ENCODE data around the gene ADAM22.

ADAM22 gene

DNA sequence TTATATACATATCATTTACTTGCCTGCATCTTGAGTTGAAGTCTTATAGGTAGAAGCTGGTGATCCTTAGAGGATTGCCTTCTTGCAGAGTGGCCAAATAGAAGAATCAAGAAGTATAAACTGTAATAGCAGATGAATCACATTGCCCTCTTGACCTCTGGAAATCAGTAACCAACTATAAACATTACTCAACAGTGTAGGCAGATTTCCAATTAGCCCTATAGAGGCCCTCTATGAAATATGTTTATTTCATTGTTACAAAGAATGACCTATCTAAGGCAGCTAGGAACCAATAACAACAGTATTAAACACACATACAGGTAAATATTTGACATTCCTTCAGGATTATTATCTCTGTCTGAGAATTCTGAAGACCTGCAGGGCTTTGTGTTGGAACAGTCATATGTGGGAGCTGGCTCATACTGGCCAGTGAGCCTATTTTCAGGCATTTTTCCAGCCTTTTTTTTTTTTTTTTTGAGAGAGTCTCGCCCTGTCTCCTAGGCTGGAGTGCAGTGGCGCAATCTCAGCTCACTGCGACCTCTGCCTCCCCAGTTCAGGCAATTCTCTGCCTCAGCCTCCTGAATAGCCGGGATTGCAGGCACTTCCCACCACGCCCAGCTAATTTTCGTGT lies 292.9 kb downstream of the ADAM22 start:
- Histone ChIP-seq H3K27ac (no peak overlapping the region), H3K4me3 (no peak overlapping the region)
- TF ChIP-seq, protein P1, sequence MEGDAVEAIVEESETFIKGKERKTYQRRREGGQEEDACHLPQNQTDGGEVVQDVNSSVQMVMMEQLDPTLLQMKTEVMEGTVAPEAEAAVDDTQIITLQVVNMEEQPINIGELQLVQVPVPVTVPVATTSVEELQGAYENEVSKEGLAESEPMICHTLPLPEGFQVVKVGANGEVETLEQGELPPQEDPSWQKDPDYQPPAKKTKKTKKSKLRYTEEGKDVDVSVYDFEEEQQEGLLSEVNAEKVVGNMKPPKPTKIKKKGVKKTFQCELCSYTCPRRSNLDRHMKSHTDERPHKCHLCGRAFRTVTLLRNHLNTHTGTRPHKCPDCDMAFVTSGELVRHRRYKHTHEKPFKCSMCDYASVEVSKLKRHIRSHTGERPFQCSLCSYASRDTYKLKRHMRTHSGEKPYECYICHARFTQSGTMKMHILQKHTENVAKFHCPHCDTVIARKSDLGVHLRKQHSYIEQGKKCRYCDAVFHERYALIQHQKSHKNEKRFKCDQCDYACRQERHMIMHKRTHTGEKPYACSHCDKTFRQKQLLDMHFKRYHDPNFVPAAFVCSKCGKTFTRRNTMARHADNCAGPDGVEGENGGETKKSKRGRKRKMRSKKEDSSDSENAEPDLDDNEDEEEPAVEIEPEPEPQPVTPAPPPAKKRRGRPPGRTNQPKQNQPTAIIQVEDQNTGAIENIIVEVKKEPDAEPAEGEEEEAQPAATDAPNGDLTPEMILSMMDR (IDR thresholded peaks at IDR 0.05), result no peak
- no peak for DNase-seq (ENCODE audit: low spot score)

DNA sequence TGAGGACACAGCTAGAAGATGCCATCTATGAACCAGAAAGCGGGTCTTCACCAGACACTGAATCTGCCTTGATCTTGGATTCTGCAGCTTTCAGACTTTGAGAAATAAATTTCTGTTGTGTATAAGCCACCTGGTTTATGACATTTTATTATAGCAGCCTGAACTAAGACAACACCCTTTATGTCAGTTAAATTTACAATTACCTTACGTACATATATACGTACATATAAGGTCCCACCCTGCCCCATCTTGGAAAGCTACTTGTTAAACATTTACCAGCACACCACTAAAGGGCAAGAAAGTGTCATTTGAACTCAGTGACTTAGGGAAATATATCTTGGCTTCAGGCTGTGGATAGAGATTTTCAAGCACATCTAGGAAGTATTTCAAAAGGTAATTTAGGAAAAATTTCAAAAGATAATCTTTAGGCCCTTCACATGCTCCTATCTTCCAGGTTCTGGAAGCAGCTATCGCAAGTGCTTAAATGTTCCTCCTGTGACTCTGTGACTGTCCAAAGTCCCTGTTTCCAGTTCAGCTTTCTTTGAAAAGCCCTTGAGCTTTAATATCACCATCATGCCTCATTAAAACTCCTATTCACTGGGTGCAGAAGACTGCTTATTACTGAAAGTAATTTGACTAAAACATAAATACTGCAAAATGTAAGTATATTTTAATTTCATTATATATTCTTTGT lies 295.4 kb downstream of the ADAM22 start:
- no peak for DNase-seq (ENCODE audit: low spot score)
- Histone ChIP-seq H3K27ac (no peak overlapping the region), H3K4me3 (no peak overlapping the region)
- TF ChIP-seq, protein P1 (IDR thresholded peaks at IDR 0.05), result no peak

DNA sequence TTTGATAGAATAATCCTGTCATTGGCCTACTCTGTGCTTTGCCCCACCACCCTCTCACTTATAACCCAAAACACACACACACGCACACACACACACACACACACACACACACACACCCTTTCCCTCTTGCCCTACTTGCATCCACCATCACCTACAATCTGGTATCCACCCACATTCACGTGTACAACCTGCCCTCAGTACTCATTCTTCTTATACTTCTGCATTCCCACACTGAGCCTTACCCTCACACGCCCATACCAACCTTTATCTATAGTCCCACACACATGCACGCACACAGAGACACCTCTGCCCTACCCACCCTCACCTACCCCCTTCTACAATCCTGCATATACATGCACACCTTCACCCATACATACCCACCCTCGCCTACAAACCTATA lies 296.6 kb downstream of the ADAM22 start:
- Histone ChIP-seq H3K4me3 (no peak overlapping the region), H3K27ac (no peak overlapping the region)
- TF ChIP-seq, protein P1 (IDR thresholded peaks at IDR 0.05), result no peak
- no peak for DNase-seq (ENCODE audit: low spot score)

DNA sequence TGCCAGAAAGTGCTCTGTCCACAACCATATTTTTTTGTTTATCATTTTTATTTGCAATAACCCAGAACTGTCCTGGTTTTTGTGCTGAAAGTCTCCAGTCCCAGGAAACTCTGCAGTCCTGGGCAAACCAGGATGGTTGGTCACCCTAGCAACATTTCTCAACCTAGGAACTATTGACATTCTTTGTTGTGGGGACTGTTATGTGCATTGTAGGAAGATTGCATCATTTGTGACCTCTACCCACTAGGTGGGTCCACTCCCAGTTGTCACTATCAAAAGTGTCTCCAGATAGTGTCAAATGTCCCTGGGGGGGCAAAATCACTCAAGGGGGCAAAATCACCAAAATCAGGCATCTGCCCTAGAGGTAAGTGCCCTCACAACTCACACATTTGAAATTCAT lies 299.8 kb downstream of the ADAM22 start:
- Histone ChIP-seq H3K4me3 (no peak overlapping the region), H3K27ac (no peak overlapping the region)
- DNase-seq (ENCODE audit: low spot score), result no peak
- TF ChIP-seq, protein P1 (IDR thresholded peaks at IDR 0.05), result no peak

DNA sequence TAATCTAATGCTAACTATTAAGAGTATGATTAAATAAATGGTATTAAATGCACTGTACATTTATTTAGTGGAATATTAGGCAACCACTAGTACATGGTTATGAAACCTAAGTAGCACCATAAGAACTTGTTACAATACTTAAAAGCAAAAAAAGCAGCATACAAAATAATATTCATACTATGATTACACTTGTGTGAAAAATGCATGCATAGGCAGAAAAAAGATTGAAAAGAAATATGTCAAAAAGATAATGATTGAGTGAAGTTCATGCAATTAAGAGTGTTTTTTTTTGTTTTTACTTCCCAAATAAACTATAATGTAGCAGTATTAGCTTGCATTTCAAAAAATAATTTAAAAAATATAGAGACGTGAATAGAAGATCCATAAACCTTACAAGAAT lies 305.8 kb downstream of the ADAM22 start:
- no peak for DNase-seq (ENCODE audit: low spot score)
- TF ChIP-seq, protein P1 (IDR thresholded peaks at IDR 0.05), result no peak
- H3K4me3 ChIP-seq, result no peak overlapping the region
- H3K27ac ChIP-seq, result no peak overlapping the region

DNA sequence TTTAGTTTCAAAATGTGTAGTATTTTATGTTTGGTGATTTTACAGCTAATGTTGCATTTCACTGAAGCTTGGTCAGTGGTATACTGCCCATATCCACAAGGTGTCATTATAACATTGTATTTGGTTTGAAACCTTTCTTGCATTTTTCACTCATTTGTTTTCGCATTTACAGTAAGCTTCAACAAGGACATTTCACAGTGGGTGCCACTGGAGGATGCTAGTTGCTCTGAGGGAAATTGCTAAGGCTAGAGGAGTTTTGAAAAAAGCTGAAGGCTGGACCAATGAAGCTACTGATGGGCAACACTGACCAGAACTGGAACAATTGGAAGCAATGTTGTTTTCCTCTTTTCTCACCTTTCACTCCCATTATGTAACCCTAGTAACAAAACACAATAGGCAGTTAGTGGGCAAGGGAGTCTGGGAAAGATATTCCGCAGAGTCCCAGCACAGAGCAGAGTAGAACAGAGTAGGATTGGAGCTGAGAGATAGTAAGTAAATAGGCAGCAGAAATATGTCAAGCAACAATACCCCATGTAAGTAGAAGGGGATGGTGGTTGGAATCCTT lies 309.4 kb downstream of the ADAM22 start:
- no peak overlapping the region for H3K4me3 ChIP-seq
- DNase-seq (ENCODE audit: low spot score), result no peak
- H3K27ac ChIP-seq, result no peak overlapping the region
- TF ChIP-seq, protein P1 (IDR thresholded peaks at IDR 0.05), result no peak

DNA sequence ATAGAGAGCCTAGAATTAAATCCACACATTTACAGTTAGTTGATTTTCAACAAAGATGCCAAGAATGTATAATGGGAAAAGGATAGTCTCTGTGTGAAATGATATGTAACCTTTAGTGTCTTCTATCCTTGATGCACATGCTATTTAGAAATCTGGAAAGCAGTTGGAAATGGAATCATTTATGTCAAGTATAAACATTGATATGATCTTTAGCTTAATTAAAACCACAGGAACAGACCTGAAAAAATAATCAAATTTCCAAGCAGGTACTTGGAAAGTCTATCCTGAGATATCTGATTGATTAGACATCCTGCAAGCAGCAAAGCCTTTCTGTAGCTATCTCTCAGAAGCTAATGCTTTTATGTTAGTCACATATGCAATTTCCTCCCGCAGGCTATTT lies 310.2 kb downstream of the ADAM22 start:
- no peak for DNase-seq (ENCODE audit: low spot score)
- Histone ChIP-seq H3K4me3 (no peak overlapping the region), H3K27ac (no peak overlapping the region)
- TF ChIP-seq, protein P1 (IDR thresholded peaks at IDR 0.05), result no peak
